Epithelial cell of esophagus (primary cell): ENCODE data around the gene GRAP.
"Not testable (repeated sequence)": the region's sequence is repeated elsewhere in the genome, so short reads cannot be mapped to it uniquely, and the experiment has no call there.

Experiments
- DNase-seq: peaks from one replicate; pipeline ENCODE4 v3.0.0; 2010; ENCODE audit warnings: low read depth
- H3K4me3 ChIP-seq: 2 replicates; pipeline ENCODE4 v1.5.1; 2011; ENCODE audit warnings: mild to moderate bottlenecking, low read length, control low read depth
- TF ChIP-seq, protein P1 (sequence below): IDR thresholded peaks from 2 replicates; pipeline ENCODE4 v1.5.1; 2011; ENCODE audit warnings: low read depth, mild to moderate bottlenecking, low read length, control low read depth, inconsistent platforms; ENCODE audit not compliant: insufficient read depth; ENCODE audit errors: missing control alignments

The GRAP gene

DNA sequence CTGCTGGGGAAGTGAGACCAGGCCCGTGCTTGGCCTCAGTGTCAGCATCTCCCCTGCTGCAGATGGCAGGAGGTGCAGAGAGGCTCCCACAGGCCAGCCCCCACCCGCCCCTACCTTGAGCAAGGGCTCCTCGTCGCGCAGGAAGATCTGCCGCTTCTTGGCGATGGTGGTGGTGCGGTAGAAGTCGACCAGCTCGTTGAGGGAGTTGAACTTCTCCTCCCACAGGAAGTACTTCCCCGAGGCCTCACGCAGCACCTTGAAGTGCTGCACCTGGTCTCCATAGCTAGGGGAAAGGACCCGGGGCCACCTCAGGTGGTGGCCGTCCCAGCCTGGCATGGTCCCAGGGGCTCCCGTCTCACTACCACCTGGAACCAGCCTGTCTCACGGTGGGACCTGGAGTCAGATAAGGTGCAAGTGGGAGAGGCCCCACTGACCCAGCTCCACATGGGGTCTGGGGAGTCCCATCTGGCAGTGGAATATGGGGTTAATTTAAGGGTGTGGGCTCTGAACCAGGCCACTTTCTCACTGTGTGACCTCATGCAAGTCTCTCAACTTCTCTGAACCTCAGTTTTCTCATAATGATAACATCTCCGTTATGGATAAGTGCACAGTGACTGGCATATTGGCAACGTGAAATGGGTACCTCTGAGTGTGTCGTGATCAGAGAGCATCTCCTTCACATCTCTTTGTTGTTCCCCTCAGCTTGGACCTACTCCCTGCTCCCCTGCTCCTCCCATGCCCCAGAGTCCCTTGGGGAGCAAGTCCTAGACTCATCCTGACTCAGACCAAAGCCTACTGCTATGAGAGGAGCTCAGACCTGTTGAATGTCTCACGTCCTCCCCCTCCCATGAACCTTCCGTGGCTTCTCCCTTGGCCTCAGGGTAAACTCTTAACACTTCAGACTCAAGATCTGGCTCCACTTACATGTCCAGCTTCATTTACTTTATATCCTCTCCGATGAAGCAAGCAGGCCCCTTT lies 22.4 kb downstream of the GRAP start:
- DNase-seq = peak; percentile 96
- H3K4me3 ChIP-seq = no peak overlapping the region
- TF ChIP-seq, protein P1, sequence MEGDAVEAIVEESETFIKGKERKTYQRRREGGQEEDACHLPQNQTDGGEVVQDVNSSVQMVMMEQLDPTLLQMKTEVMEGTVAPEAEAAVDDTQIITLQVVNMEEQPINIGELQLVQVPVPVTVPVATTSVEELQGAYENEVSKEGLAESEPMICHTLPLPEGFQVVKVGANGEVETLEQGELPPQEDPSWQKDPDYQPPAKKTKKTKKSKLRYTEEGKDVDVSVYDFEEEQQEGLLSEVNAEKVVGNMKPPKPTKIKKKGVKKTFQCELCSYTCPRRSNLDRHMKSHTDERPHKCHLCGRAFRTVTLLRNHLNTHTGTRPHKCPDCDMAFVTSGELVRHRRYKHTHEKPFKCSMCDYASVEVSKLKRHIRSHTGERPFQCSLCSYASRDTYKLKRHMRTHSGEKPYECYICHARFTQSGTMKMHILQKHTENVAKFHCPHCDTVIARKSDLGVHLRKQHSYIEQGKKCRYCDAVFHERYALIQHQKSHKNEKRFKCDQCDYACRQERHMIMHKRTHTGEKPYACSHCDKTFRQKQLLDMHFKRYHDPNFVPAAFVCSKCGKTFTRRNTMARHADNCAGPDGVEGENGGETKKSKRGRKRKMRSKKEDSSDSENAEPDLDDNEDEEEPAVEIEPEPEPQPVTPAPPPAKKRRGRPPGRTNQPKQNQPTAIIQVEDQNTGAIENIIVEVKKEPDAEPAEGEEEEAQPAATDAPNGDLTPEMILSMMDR = no peak

DNA sequence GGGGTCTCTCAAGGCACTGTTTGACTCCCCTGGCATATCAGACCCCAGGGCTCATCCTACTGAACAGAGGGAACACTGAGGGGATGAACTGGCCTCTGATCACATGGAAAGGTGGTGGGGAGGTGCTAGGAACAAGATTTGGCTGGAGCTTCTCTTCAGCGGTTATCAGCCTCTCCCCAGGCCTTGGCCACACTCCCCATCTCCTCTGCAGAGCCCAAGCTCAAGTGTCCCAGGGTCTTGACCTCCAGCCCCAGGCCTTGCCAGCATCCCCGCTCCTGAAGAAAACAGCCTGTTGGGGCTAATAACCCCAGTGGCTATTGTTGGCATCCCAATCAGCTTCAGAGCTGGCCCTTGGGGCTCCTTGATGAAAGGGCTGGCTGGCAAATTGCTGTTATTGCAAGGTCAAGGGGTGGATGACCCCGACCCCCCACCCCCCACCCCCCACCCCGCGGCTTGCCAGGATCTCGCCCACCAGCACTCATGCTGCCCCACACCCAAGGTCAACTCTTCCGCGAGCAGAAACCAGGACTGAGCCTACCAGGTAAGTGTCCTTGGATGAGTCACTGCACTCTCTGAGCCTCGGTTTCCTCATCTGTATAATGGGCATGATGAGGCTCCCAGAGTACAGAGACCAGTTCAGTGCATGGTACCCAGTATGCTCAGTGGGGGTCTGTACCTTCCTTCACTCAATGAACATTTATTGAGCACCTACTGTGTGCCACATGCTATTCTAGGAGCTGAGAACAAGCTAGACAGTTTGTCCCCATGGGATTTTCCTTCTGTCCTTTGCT lies 23.4 kb downstream of the GRAP start:
- DNase-seq = no peak
- H3K4me3 ChIP-seq = no peak overlapping the region
- TF ChIP-seq, protein P1 = no peak

DNA sequence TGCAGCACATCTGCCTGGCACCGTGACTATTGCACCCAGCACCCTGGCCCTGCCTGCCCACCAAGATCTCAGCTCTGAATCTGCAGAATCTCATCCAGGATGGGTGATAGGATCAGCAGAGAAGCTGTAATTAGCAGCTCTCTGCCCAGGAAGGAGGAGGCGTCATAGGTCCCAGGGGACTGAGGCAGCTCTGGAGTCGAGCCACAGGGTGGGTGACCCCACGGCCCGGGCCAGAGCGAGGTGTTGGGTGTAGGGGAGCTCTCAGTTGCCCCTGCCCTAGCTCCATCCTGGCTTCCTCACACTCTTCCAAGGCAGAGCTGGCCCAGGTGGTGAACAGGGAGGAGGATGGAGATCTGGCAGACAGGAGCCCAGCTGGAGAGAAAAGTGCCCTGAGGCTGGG lies 24.0 kb downstream of the GRAP start:
- TF ChIP-seq, protein P1 = no peak
- no peak overlapping the region for H3K4me3 ChIP-seq
- no peak for DNase-seq

DNA sequence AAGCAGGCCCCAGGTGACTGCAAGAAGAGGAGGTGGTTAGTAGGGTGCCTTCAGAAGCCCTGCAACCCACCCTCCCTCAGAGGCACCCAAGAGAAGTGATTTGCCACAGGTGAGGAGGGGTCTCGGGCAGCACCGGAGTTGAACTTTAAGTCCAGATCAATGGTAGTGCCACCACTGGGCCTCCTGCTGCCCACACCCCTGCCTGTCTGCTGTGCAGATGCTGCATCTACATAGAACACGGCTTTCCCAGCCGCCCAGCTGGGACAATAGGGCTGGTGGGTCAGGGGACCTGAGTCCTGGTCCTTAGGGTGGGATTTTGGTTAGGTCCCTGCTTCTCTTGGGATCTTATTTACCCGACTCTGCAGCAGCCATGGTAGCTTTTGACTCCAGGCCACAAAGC lies 24.6 kb downstream of the GRAP start:
- no peak for DNase-seq
- TF ChIP-seq, protein P1 = no peak
- no peak overlapping the region for H3K4me3 ChIP-seq

DNA sequence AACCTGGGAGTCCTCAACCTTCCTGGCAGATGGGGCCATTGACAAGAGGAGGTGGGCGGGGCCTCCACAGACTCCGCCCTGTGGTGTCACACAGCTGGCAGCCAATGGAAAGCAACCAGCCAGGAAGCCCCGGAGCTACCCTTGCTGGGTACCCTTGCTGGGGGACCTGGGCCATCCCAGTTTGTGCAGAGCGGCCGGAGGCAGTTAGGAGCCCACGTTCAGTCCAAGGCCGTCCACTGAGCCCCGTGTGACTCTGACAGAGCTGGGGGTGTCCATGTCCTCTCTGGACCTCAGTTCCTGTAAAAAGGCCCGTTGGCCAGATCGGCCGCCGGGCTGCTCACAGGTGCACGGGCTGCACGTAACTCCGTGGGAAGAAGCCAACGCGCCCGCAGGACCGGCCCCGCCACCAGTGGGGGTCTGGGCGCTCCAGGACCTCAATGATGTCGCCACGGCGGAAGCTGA lies 25.1 kb downstream of the GRAP start:
- TF ChIP-seq, protein P1 = no peak
- no peak for DNase-seq
- no peak overlapping the region for H3K4me3 ChIP-seq

DNA sequence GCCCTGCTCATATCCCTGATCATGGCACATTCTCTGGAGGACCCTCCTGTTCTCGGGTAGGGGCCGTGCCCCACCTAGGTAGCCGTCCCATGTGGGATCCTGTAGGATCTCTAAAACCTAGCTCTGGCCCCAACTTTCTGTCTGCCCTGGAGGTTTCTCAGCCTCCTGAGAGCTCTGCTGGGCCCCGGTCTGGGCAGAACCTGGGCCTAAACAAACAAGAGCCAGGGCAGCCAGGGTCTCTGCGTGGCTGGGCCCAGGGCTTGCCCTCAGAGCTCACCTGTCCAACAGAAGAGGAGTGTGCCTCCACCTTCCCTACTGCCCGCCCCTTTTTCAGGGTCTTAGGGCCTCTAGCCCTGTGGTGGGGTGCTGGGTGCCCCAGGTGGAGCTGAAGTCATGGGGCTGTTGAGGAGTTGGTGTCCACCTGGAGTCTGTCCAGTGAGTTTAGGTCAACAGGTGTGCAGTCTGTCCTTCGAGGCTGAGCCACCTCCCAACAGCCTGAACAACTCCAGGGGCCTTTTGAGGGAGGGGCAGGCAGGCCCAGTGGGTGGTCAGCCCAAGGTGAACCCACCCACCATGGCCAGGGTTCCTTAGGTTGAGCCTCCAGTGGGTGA lies 25.6 kb downstream of the GRAP start:
- not testable (repeated sequence) for H3K4me3 ChIP-seq, DNase-seq

DNA sequence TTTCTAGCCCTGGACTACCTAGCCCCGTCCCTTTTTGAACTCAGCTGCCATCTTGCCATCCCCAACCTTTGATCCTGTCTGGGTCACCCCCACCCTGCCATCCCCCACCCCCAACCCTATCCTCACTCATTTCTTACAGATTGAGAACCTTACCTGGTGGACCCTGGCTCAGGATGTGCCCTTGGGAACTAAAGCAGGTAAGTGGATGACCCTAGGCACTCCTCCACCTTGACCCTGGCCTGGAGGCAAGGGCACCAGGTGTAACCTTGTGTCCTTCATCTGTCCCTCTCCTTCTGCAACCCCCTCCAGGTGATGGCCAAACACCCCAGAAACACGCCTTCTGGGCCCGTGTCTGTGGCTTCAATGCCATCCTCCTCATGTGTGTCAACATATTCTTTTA lies 26.7 kb downstream of the GRAP start:
- no peak overlapping the region for H3K4me3 ChIP-seq
- DNase-seq = no peak
- TF ChIP-seq, protein P1 = no peak
